GM19397 (cell line): ENCODE data around the gene EDNRB.
"Not testable (repeated sequence)": the region's sequence is repeated elsewhere in the genome, so short reads cannot be mapped to it uniquely, and the experiment has no call there.

Experiments
- ATAC-seq: cut with Tn5 transposase; IDR thresholded peaks from one replicate; pipeline ENCODE4 v1.9.1; 2021; ENCODE audit warnings: mild to moderate bottlenecking, moderate library complexity; ENCODE audit not compliant: unreplicated experiment

The EDNRB gene

DNA sequence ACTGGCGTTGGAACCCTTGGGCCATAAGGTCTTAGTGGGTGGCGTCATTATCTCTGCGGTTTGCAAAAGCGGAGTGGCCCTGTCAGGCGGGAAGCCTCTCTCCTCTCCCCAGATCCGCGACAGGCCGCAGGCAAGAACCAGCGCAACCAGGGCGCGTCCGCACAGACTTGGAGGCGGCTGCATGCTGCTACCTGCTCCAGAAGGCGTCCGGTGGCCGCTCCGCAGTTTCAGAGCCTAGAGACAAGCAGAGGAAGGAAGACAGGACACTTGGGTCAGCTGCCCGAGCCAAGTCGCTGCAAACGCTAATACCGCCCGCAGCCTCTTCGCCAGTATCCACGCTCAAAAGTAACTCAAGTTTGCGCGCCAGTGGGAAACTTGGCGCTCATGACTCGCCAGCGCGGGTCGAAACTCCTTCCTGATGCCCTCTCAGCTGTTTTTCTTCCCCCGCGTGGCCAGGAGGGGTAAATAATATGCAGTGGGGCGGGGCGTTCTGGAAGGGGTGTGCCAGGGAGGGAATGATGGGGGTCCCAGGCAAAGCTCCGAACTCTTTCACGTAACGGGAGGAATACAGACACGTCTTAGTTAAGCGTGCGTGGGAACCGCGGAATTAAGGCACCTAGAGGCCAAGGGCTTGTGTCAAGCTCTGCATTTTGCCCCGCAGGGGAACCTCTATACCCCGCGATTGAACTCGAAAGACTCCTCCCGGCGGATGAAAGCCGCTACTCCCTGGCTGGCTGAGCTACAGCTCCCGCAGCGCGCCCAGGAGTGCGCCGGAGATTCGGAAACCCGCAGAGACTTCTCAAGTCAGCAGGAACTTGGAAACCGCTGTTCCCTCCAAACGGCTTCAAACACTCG, at the start of gene EDNRB:
TSS of gene EDNRB (minus strand) at position 441 of the 855 bp plus-strand sequence. CDS start at position 183, 258 bp downstream.
- no peak for ATAC-seq

DNA sequence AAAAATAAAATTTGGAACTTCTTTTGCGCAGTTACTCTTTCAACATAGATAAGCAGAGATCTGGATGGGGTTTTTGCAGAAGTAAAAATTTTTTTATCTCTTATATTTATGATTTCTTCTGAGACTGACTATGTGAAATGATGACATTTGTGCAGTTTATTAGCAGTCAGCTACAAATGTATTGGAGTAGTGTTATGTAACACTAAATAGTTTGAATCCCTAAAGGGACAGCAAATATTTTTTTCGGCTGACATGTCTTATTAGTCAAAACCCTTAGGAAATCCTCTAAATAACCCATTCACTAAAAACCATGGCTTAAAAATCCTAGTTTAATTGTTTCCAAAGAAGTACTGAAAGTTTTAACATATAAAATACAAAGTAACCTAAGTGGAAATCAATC, 48.0 kb upstream of the EDNRB start:
- ATAC-seq, result no peak

DNA sequence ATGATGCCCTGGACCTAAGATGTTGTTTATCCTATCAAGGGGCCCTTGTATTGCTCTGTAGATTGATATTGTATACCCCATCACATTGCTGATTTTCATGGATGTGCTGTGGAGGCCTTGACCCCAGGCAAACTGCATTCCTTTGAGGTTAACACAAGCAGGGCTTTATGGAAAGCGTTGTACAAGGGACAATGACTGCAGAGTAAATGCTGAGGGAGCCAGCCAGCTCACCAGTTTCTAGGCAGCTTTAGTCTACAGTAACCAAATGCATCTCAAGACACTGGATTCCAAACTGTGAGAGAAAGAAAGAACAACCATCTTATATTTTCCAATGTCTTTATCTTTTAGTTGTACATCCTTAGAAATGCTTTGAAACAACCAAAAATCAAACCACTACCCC, 34.1 kb upstream of the EDNRB start:
- no peak for ATAC-seq

DNA sequence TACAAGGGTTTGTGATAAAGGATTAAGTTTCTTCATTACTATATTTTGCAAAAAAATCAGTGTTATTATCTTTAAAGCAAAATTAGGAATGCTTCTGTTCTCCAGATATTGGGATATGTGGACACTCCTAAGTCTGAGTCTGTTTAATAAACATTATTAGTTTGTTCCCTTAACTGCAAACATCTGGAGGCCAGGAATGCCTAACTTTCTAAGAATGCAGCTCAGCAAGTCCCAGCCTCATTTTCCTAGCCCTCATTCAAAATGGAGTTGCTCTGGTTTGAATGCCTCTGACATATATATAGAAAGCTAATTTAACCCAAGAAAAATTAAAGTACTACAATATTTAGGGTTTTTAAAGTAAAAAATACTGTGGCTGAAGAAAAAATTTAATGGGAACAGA, 33.6 kb upstream of the EDNRB start:
- ATAC-seq, result no peak

DNA sequence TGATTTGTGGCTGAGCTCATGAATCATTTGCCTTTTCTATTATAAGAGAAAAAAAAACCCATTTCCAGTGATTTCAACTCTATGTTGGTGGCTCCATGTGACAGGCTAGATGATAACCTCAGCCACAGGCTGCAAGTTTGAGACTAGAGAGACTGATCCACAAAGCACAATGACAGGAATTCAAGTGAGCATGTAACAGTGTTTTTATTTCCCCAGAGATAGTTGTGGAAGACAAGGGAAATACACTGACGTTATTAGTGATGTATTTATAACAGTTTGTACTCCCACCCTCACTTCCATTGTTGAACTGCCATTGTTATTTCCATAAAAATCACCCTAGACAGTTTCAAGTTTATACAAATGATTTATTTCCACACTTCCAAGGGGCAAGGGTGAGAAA, 27.9 kb upstream of the EDNRB start:
- ATAC-seq, result no peak

DNA sequence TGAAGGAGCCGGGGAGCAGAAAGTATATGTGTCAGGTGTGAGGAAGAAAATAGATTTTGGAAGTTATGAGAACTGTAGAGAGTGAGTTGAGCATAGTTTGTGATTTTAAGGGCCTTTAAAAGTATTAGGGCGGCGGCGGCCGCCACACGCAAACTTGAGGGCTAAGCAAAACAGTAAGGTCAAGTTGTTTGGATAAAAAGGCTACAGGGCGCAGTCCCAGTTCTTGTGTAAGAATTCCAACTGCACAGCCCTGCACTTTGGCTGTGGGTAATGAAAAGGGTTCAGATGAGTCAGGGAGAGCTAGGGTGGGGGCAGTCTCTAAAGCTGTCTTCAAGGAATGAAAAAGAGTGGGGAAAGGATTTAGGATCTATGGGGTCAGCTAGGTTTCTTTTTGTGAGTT, 16.4 kb upstream of the EDNRB start:
- ATAC-seq, result not testable (repeated sequence)

DNA sequence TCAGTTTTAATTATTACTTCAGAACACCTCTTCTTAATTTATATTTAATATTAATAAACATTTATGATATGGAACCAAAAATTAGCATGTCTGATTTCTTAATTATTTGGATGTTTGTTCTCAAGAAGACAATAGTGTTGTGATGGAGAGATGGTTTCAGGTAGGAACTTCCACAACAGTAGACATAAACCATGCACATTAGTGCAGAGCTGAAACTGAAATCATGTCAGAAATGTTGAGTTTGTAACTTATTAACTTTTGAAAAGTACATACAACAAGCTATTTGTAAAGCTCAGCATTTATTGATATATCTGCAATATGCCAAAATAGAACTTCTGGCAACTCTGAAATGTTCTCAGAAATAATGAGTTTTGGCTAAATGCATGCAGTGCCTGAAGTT, 11.8 kb upstream of the EDNRB start:
- ATAC-seq, result peak; percentile 83

DNA sequence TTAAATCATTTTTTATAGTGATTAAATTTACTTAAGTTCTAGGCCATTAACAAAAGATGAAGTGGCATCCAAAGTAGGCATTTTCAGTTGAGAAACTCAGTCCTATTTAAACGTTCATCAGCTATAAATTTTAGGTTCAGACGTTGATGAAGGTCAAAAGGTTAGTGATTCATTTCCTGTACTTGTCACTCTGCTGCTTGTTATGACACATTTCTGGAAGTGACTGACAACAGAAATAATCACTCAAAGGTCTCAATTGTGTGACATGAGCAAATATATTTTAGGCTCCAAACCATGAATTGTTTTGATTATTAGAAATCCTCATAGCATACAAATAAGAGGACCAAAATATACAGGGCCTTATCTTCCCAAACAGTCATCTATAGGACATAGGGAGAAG, 10.3 kb upstream of the EDNRB start:
- ATAC-seq, result peak; percentile 69

DNA sequence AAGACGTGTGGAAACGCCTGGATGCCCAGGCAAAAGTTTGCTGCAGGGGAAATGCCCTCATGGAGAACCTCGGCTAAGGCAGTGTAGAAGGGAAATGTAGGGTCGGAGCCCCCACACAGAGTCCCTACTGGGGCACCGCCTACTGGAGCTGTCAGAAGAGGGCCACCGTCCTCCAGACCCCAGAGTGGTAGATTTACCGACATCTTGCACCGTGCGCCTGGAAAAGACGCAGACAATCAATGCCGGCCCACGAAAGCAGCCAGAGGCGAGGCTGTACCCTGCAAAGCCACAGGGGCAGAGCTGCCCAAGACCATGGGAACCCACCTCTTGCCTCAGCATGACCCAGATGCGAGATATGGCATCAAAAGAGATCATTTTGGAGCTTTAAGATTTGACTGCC, 7.0 kb upstream of the EDNRB start:
- ATAC-seq, result no peak

DNA sequence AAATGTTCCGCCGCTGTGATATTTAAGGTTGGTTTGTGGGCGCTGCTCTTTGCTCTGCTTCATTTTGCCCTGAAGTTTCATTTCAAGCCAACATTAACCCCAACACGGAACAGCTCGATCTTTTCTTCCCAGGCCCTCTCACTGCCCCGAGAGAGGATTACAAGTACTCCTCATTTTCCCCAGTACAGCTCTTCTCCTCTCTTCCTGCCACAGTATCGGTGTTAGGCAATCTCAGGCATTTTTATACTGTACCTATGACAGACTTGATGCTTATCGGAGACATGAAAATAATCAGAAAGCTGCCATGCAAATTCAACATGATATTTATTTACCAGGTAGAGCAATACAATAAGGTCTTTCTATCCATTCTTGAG, 1.3 kb upstream of the EDNRB start:
- ATAC-seq, result no peak

DNA sequence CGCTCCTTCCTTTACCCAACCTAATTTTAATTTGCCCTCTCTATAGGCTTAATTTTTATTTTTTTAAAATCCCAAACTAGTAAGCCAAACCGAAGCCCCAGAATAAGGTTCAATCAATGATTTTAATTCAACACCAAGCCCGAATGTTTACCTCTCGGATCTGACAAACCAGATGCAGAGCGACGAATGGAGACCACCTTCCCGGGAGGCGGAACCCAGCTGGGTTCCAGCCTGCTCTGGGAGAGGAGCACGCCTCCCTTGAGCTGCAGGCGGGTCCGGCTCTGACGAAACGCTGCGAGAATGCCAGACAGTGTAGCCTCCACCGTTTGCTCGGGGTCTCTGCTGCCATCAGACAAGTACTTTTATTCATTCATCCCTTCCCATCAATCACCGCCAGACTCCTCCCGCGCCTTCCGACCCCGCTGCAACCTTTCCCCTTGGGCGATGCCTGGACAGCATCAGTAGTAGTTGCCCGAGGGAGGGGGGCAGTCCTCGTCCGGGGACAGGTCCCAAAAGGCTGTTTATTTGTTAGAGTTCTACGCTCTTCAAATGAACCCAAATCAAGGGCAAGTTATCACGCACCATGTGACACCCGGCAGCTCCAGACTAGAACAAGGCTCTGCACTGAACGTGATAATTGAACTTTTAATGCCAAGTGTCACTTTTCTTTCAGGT, 752 bp upstream of the EDNRB start:
- no peak for ATAC-seq

DNA sequence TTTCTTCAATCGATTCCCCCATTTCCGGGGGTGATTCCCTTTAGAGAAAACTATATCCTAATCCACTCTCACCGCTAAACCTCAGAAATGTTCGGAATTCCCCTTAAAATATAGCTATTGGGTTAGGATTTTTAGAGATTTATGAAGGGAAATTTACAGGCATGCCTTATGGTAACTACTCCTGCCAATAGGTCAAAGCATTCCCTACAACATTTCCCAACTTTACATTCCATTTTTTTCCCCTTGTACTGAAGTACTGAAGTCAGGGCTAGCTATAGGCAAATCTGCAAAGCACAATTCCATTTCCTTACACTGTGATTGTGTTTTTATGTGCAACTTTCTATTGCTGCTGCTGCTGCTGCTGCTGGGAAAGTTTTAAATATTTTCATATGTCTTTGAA, 2.1 kb downstream of the EDNRB start:
- ATAC-seq, result no peak

DNA sequence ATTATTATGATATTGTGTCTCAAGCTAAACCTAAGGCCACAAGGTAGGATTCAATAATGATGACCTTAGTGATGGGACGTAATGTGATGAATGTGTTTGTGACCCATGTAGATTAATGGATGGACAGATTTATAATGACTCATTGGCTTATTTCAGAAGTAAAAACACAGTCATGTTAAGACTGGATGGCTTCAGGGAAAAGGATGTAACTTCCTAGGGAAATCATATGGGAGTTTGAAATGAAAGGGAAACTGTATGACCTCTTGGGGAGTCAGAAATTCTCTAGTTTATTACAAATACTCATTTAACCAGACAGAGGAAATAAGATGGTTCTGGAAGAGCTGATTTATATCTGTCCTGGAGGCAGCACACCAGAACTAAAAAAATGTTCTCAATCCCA, 2.9 kb downstream of the EDNRB start:
- no peak for ATAC-seq

DNA sequence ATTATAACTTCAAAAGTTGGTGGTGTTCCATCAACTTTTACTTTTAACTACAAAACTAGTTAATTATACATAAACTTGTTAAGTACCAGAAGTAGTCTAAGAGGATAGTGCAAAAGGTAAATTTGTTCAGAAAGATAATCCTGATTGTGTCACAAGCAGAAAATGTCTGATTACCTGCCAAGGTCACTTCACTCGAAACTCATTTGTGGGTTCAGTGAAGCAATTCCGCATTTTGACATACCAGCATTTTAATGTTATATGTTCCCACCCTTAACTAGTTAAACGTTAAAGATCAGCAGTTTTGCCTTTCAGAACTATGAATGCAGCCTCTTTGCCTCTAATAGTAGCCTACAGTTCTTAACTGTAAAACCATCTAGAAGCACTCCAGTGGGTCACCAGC, 5.6 kb downstream of the EDNRB start:
- no peak for ATAC-seq

DNA sequence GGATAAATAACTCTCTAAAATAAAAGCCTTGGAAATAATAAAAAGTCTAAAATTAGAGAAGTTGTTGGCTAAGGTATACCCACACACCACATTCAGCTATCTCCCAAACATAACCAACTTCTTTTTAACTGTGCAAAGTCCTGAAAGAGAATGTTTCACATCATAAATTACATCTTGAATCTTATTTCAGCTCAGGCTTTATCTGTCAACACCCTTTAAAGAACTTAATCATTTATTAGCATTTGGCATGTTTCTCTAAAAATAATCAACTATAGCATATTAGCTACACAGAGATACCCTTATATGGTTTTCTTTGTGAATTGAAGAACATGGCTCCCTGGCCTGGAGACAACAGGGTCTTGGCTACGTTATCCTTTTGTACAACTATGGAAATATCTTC, 6.9 kb downstream of the EDNRB start:
- ATAC-seq, result no peak

DNA sequence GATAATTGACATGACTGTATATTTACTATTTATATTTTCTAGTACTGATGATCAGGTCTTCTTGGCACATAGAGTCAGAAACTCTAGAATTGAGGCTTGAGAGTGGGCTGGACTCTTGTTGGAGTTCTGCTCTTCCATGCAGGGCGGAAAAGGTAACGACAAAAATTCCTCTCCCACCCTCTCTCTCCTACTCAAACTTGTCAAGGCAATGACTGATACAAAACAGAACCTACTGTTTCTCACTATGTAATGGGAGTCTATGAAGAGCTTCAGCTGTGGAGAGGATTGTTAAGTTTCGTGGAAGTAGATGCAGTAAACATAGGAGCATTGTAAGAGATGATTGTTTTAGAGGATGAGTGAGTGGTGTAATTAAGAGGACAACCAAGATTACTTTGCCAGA, 8.8 kb downstream of the EDNRB start:
- ATAC-seq, result no peak

DNA sequence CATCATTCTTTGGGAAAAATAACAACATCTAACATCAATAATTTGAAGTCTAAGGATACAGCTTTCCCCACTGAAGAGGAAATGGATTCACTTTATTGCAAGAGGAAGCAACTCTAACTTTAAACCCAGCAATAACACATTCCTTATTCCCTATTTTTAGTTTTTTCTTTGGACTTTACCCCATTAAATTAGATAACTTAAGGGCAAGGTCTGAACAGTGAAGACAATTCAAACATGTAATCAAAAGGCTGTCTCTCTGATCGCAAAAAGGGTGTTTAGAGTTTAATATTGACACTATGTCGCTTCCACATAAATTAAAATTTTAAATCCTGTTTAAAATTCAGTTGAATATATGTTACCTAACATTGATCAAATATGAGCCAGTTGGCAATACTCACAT, 10.1 kb downstream of the EDNRB start:
- ATAC-seq, result no peak

DNA sequence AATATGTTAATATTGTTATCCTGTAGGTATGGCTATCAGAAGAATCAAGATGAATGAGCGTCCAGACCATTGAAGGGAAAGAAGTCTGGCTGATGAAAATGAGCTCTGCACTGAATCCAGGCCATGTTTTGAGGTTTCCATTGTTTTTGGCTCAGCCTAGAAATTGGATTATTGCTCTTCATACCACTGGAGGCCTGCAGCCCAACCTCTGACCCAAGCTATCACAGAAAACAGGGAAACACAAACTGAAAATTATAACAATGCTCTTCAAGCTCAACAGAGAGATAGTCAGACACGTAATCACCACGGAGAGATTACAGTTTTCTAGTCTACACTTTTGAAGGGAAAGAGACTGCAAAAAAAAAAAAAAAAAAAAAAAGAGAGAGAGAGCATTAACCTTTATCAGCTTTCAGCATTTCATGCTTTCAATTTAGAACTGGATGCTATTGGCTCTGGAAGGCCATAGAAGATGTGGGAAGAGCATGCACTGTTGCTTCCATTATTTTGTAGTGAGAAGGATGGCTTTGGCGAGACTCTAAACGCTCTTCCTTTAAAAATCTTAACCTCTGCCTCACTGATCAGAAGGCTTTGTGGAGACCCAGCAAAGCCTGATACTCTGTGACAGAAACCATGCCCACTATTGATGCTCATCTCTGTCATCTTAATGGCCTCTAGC, 10.8 kb downstream of the EDNRB start:
- no peak for ATAC-seq

DNA sequence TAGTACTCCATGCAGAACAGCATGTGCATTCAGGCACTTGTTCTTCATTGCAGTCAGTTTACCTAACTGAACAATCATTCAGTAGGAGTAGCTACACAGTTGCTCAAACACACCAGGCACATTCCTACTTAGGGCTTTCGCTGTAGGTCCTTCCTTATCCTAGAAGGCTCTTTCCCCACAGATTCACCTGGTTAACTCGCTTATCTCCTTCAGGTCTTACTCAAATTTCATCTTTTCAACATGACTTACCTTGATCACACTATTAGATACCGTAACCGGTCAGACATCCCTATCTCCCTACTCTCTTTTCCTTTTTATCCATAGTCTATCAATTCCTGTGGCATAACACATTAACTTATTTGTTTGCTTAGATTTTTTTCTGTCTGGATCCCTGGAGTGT, 14.6 kb downstream of the EDNRB start:
- no peak for ATAC-seq

DNA sequence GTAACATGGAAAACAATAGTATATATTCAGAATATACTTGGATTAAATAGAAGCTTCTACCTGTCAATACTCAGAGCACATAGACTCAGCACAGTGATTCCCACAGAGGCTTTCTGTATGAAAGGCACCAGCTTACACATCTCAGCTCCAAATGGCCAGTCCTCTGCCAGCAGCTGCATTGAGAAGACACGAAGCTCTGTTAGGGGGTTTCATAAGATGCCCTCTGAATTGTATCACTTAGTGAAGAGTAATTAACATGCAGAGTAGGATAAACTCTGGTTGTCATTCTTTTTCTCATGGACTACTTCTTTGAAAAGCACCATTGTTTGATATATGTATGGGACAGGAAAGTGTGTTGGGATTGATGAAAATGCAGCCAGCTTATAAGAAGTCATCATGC, 15.2 kb downstream of the EDNRB start:
- ATAC-seq, result no peak

DNA sequence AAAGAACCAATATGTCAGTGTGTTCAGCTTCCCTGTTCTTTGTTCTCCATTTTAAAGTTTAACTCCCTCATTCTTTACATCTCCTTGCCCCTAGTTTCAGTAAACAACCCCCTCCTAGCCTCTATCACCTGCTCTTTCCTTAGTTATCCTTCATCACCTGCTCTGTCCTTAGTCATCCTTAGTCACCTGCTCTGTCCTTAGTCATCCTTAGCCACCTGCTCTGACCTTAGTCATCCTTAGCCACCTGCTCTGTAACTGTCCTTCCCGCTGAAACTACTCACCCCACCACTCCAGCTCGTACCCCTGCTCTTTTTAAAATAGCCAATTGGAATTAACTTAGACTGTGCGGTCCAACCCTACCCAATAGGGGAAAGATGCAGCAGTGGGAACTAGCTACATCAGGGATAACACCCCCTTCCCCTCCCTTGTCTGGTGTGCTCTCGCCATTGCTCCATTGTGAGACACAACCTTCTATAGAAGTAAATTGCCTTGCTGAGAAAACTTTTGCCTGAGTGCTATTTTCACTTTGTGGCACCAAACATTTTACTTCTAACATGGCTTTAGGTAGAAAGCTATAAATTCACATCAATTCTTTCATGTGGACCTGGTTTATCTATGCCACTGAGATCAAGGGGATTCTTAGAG, 16.2 kb downstream of the EDNRB start:
- no peak for ATAC-seq

DNA sequence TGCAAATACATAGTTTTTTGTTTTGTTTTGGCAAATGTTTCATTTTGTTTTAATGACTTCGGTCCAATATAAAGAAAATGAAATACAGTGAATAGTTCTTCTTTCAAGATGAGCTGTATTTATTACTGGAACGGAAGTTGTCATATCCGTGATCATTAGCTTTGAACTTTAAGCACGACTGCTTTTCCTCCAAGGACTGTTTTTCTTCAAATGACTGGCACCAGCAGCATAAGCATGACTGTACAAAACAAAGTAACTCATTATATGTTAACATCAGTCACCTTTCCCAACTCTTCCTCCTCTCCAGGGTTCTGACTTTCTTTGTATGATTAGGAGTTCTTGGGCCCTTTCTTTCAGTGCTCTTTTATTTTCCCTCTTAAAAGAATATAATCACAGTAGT, 20.5 kb downstream of the EDNRB start:
- ATAC-seq, result peak; percentile 45
